ENCODE data around the gene ISLR.

Gene ISLR

DNA sequence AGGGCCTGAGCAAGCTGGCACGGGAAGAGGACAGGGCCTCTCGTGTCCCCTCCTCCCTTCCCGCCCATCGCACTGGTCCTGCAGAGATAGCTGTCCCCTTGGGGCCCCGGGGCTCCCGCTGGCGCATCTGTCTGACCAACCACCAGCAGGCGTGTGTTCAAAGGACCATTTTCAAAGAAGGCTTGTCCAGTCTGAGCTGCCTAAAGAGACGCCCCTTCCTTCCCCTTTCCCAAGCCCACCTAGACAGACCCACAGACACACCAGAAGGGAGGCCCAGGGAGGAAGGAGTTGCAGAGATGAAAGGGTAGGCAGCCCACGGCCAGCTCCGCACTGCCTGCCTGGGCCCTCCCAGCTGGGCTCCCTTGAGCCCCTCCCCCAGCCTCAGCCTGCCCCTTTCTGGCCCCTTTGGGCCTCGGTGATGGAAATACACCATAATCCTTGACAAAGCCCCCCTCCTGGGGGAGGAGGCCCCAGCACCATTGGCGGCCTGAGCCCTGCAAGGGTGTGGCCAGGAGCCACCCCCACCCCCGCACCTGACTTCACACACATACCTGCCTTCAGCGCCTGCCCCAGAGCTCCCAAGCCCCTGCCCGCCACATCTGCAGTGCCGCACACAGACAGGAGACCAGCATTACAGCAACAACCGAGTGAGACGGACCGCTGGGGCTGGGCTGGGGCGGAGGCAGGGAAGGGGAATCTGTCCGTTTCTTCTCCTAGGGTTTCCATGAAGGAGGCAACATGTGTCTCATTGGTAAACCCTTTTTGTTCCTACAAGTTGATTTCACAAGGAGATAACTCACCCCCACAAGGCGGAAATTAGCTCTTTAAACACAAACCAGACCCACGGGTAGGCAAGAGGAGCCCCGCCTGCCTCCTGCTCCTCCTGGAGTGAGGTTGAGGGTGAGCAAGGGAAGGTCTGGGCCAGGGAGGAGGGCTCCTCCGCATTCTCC is 29.2 kb downstream of the ISLR start, which contains the start of gene STRA6:
Gene STRA6, minus strand, starts transcription at position 336 of the 950 bp plus-strand sequence. CDS start 520 bp downstream, outside the sequence.
- Histone ChIP-seq H3K36me3 (ENCODE audit: insufficient read depth, low read length) (no peaks in the 10 kb centered on the region), H3K9ac (ENCODE audit: low read depth, low read length) (peak within 1 kb of the TSS; percentile 62), H3K4me1 (ENCODE audit: insufficient read depth, low read length) (peaks cover 29% of the 10 kb centered on the region), H3K9me3 (ENCODE audit: control insufficient read depth, insufficient read depth, low read length) (no peaks in the 10 kb centered on the region)

DNA sequence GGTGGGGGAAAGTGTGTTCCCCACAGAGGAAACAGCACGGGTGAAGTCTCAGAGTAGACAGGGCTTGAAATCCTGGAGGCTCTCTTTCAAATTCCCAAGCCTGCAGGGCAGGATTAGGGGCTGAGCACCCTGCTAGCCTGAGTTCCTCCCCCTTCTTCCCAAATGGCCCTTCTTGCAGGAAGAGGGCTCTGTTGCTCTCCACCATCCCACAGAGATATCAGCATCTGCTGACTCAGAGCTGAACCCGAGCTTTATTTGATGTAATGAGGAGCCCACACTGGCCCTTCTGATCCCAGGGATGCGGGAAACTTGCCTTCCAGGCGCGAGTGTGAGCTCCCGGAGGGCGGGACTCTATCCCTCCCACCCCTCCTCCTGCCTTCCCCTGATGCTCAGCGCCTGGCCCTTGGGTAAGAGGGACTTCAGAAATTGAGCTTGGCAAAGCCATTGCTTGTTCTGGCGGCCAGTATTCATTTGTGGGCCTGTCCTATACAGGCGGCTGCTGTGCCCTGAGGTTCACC is 30.5 kb downstream of the ISLR start:
- Histone ChIP-seq H3K4me1 (ENCODE audit: insufficient read depth, low read length) (peaks cover 35% of the 10 kb centered on the region), H3K9me3 (ENCODE audit: control insufficient read depth, insufficient read depth, low read length) (no peaks in the 10 kb centered on the region), H3K9ac (ENCODE audit: low read depth, low read length) (peak overlapping the region; percentile 62; the same call in 1 of the 2 replicates)

DNA sequence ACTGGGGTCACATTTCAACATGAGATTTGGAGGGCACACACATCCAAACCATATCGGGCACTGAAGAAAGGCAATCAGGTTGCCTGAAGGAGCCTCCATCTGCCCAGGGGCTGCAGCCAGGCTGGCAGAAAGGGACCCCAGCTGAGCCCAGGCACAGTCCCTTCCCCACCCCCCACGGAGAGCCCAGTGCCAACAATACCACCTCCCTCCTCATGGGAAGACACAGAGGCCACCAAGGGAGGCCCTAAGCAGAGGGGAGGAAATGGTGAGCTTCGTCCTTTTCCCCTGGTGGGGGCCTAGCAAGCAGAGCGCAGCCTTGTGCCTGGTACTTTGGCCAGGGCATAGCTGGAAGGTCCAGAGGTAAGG is 32.1 kb downstream of the ISLR start:
- Histone ChIP-seq H3K9ac (ENCODE audit: low read depth, low read length) (no peak overlapping the region), H3K36me3 (ENCODE audit: insufficient read depth, low read length) (no peaks in the 10 kb centered on the region), H3K4me1 (ENCODE audit: insufficient read depth, low read length) (peaks cover 45% of the 10 kb centered on the region), H3K9me3 (ENCODE audit: control insufficient read depth, insufficient read depth, low read length) (no peaks in the 10 kb centered on the region)

More for the DNA sequence above, 30.5 kb downstream of the ISLR start:
- H3K36me3 ChIP-seq (ENCODE audit: insufficient read depth, low read length): no peaks in the 10 kb centered on the region

DNA sequence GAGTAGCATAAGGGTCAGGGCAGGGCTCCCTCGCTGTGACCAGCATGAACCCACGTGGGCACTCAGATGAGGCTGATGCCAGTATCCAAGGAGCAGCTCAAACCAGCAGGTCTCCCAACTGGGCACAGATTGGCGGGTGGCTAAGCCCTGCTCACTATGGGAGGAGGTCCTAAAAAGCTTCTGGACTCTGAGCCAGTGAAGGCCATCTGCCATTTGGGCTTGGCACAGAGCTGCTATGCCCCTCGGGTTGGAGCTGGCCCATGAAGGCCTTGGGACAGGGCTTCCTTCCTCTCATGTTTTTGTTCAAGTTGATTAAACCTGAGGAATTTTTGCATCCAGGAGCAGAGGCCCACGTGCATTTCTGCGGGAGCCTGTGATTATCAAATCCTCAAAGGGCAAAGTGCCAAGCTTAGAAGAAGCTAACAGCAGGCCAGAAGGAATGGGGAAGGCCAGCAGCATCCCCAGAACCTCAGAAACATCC is 33.3 kb downstream of the ISLR start:
- Histone ChIP-seq H3K9me3 (ENCODE audit: control insufficient read depth, insufficient read depth, low read length) (no peaks in the 10 kb centered on the region), H3K36me3 (ENCODE audit: insufficient read depth, low read length) (no peaks in the 10 kb centered on the region), H3K4me1 (ENCODE audit: insufficient read depth, low read length) (peaks cover 34% of the 10 kb centered on the region), H3K9ac (ENCODE audit: low read depth, low read length) (no peak overlapping the region)

DNA sequence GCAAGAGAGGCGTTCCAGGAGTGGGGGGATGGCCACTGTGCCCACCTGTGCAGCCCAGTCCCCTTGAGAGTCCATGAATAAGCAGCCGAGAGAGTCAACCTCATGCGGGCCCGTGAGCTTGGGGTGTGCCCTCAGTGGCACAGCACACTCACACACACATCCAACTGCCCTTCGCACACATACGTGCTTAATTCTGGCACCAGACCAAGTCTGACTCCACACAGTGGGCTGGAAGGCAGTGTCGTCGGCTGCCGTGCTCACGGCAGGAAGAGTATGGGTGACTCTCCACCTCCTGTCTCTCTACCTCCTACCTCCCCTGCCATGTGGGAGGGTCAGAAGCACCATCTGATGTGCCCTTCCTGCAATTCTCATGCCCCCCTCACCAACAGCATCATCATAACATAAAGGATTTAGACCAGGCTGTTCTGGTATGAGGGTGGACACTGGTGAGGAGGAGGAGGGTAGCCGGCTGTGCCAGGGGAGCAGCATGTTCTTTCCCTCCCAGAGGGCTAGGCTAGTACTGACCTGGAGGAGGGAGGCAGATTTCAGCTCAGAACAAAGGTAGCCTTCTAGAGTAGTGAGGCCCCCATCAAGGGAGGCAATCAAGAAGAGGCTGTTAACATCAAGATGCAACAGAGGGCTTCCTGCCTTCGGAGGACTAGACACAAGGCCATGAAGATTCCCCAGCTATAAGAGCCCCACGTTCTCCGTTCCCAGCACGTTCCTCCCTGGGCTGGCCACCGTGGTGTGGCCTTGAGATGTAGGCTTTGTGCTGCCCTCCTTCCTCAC is 34.3 kb downstream of the ISLR start:
- Histone ChIP-seq H3K4me1 (ENCODE audit: insufficient read depth, low read length) (peaks cover 38% of the 10 kb centered on the region), H3K9me3 (ENCODE audit: control insufficient read depth, insufficient read depth, low read length) (no peaks in the 10 kb centered on the region), H3K9ac (ENCODE audit: low read depth, low read length) (no peak overlapping the region), H3K36me3 (ENCODE audit: insufficient read depth, low read length) (no peaks in the 10 kb centered on the region)

DNA sequence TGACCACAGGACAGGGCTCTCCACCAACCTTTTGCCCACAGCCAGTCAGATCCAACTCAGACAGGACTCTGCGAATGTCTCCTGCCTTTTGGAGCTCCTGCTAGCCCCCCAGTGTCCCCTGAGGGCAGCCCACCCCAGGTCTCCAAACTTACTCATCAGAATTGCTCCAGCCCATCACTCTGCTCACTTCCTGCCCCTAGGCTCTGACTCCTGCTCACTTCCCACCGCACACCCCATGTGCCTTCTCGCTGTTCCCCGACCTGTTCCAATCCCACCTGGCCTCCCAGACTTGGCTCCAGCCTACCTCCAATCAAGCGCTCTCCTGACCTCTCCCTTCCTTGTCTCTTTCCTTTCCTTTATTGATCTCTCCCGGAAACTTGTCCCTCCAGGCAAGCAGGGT is 35.0 kb downstream of the ISLR start:
- peak overlapping the region; percentile 22; the same call in 1 of the 2 replicates for H3K9ac ChIP-seq (ENCODE audit: low read depth, low read length)
- H3K4me1 ChIP-seq (ENCODE audit: insufficient read depth, low read length): peaks cover 38% of the 10 kb centered on the region
- H3K9me3 ChIP-seq (ENCODE audit: control insufficient read depth, insufficient read depth, low read length): no peaks in the 10 kb centered on the region
- no peaks in the 10 kb centered on the region for H3K36me3 ChIP-seq (ENCODE audit: insufficient read depth, low read length)

DNA sequence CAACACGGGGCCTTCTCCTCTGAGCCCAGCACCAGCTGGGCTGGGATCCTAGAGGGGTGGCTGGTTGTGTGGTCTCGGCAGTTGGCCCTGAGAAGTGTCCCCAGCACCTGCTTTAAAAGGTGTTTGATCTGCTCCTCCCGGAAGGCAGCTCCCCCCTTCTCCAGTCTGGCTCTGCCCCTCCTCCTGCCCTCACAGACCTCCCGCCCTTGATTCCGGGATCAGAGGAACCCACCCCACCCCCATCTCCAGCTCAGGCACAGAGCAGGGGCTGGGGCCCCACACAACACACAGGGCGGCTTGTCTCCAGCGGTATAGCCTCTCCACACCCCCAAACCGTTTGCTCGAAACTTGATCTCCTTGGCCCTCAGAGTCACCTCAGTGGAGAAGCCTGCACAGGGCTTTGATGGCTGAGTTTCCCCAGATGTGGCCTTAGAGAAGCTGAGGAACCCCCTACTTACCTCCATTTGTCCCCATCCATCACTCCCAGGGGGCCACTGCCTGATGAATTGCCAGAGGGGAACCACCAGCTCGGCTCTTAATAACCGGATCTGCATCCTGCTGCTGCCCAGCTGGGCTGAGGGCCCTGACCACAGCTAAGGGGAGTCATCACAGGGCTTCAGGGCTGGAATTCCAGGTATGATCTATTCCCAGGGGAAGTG is 35.5 kb downstream of the ISLR start:
- peaks cover 40% of the 10 kb centered on the region for H3K4me1 ChIP-seq (ENCODE audit: insufficient read depth, low read length)
- peak overlapping the region; percentile 22; the same call in 1 of the 2 replicates for H3K9ac ChIP-seq (ENCODE audit: low read depth, low read length)
- H3K36me3 ChIP-seq (ENCODE audit: insufficient read depth, low read length): no peaks in the 10 kb centered on the region
- H3K9me3 ChIP-seq (ENCODE audit: control insufficient read depth, insufficient read depth, low read length): no peaks in the 10 kb centered on the region

DNA sequence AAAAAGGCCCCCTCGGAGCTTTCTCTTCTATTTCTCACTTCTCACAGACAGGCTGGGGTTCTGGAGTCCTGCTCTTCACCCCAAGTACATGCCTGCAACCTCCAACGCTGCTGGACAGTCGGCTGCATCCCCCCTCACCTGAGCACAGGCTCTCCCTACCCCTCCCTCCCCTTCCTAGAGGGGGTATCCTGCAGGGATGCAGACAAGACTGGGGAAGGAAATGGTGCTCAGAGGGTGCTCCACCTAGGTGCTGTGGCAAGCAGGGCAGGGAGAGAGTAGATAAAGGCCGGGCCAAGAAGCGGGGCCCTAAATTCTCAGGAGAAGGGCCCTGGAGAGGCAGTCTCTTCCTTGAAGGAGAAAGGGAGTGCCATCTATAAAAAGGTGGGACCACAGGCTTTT is 36.0 kb downstream of the ISLR start:
- Histone ChIP-seq H3K4me1 (ENCODE audit: insufficient read depth, low read length) (peaks cover 39% of the 10 kb centered on the region), H3K9ac (ENCODE audit: low read depth, low read length) (no peak overlapping the region)

DNA sequence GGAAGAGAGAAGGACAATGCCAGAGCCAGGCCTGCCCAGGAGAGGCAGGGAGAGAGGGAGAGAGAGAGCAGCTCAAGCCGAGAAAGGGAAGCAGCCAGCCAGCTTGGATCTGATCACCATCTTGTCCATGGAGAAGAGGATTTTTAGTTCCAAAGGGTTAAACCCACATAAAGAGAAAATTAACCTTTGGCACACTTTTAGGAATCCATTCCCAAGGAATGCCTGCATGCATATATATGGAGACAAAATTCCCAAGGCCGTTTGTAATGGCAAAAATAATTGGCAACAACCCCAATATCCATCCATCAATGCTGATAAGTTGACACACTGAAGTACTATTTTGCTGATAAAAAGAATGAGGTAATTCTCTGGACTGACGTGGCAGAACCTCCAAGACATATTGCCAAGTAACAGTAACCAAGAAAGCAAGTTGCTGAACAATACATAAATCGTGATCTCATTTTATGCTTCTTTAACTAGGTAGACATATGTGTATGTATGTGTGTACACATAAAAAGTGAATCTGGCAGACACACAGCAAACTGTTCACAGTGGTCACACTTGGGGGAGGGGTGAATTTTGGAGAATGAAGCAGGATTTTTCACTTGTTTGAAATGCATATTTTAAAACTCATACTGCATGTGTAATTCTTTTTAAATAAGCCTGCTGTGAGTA is 36.6 kb downstream of the ISLR start:
- Histone ChIP-seq H3K36me3 (ENCODE audit: insufficient read depth, low read length) (no peaks in the 10 kb centered on the region), H3K4me1 (ENCODE audit: insufficient read depth, low read length) (peaks cover 43% of the 10 kb centered on the region), H3K9ac (ENCODE audit: low read depth, low read length) (no peak overlapping the region), H3K9me3 (ENCODE audit: control insufficient read depth, insufficient read depth, low read length) (no peaks in the 10 kb centered on the region)

More for the DNA sequence above, 36.0 kb downstream of the ISLR start:
- H3K36me3 ChIP-seq (ENCODE audit: insufficient read depth, low read length): no peaks in the 10 kb centered on the region
- no peaks in the 10 kb centered on the region for H3K9me3 ChIP-seq (ENCODE audit: control insufficient read depth, insufficient read depth, low read length)

DNA sequence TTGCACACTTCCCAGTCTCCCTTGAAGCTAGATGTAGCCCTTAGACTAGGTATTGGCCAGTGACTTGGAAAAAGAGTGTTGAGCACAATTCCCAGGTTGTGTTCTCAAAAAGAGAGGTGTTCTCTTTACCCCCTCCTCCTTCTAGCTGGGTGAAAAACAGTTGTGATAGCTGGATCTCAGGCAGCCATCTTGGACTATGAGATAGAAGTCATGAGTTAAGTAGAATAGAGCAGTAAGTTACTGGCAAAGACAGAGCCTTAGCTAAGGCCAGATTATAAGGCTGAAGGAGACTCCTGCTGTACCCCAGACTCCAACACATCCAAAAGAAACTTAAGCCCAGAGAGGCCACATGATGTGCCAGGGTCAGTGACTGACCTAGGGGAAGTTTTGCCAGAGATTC is 37.2 kb downstream of the ISLR start:
- peaks cover 43% of the 10 kb centered on the region for H3K4me1 ChIP-seq (ENCODE audit: insufficient read depth, low read length)
- H3K9me3 ChIP-seq (ENCODE audit: control insufficient read depth, insufficient read depth, low read length): no peaks in the 10 kb centered on the region
- H3K9ac ChIP-seq (ENCODE audit: low read depth, low read length): no peak overlapping the region
- no peaks in the 10 kb centered on the region for H3K36me3 ChIP-seq (ENCODE audit: insufficient read depth, low read length)

DNA sequence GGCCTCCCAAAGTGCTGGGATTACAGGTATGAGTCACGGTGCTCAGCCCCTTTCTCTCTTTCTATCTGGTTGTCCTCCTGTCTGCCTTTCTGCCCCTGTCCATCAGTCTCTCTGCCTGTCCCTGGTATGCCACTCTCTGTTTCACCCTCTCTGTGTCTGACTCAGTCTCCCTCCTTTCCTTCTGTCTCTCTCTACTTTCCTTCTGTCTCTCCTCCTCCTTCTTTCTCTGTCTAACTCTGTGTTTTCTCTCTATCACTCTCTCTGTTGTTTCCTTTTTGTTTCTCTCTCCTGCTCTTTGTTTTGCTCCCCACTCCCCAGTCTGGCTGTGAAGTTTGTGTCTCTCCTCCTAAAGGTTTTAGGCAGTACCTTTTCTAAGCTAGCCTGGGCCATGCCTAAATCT is 38.1 kb downstream of the ISLR start:
- Histone ChIP-seq H3K9me3 (ENCODE audit: control insufficient read depth, insufficient read depth, low read length) (no peaks in the 10 kb centered on the region), H3K36me3 (ENCODE audit: insufficient read depth, low read length) (no peaks in the 10 kb centered on the region), H3K4me1 (ENCODE audit: insufficient read depth, low read length) (peaks cover 49% of the 10 kb centered on the region), H3K9ac (ENCODE audit: low read depth, low read length) (no peak overlapping the region)

DNA sequence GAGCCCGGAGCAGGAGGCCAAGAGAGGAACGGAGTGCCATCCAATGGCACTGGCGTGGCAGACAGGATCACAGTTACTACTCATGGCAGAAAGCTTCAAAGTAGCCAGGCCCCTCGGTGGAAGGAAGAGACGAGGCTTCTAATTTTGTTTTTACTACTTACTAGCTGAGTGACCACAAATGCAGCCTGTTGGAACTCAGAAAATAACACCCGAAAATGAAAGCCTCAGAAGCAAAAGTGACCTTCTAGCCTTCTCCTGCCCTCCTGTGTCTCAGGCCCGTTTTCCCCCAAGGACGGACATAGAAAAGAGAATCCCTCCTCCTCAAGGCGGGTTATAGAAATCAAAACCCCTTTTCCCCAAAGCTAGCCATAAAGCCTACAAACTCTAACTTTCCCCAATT is 39.0 kb downstream of the ISLR start:
- Histone ChIP-seq H3K4me1 (ENCODE audit: insufficient read depth, low read length) (peaks cover 49% of the 10 kb centered on the region), H3K9ac (ENCODE audit: low read depth, low read length) (no peak overlapping the region), H3K9me3 (ENCODE audit: control insufficient read depth, insufficient read depth, low read length) (no peaks in the 10 kb centered on the region), H3K36me3 (ENCODE audit: insufficient read depth, low read length) (no peaks in the 10 kb centered on the region)

DNA sequence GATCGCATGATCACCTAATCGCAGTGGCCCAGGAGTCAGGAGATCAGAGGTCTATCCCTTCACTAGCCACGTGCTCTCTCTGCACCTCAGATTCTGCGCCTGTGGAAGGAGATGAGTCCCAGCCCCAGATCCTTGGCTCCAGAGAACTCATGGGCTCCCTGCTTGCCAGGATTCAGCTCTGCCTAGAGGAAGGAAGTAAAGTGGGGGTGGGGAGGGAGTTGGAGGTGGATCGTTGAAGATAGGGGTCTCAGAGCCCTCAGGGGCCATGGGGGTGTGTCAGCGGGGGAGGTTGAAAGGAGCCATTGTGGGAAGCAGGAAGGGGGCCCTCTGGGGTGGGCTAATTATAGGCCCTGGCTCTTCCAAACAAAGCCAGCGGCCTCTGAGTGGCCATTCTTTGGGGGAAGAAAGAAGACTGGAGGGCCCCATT is 40.4 kb downstream of the ISLR start:
- Histone ChIP-seq H3K4me1 (ENCODE audit: insufficient read depth, low read length) (peaks cover 43% of the 10 kb centered on the region), H3K9me3 (ENCODE audit: control insufficient read depth, insufficient read depth, low read length) (no peaks in the 10 kb centered on the region), H3K36me3 (ENCODE audit: insufficient read depth, low read length) (no peaks in the 10 kb centered on the region), H3K9ac (ENCODE audit: low read depth, low read length) (no peak overlapping the region)

All from ES-I3 (cell line).